ENCODE results near the gene SLC38A9. TPM values are rescaled to one million over a fixed set of nuclear protein-coding genes. Genes with fewer than 3 reads are reported as not detected.

SLC38A9 gene
- total RNA-seq, 1 donor from 2014 or later, result 6.8 TPM

DNA sequence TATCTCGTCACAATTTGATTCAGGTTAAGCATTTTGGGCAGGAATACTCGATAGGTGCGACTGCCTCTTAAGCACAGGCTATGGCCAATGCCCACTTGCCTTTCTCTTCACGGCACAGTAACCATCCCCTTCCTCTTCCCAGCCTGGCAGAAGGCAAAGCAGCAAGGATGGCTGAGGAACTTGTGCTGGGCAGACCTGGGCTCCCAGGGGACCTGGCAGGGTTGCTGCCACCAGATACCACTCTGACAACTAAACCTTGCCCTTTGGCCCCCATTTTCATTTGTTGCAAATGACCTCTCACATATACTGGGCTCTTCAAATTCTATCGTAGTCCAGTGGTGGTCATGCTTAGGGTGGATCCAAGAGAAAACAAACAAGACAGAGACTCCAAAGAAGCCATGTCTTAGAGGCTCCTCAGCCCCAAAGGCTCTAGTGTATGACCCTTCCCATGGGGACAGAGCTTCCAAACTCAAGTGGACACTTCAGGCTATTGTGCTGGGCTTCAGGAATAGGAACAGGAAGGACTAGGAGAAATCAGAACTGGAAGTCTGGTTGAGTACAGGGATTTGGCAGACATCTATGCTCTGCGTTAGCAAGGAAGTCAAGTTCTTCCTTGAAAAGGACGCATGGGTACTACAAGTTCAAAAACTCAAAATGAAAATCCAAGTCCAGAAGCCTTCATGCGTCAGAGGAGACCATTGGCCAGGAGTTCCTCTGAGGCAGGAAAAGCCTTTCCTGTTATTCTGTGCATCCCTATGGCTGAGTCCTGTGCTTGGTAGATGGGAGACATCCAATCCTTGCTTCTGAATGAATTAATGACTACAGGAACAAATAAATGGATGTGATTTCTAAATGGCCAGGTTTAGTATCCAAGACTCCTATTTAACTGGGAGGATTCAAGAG is 112.7 kb downstream of the SLC38A9 start:
- no peak for DNase-seq (ENCODE audit: low spot score)

DNA sequence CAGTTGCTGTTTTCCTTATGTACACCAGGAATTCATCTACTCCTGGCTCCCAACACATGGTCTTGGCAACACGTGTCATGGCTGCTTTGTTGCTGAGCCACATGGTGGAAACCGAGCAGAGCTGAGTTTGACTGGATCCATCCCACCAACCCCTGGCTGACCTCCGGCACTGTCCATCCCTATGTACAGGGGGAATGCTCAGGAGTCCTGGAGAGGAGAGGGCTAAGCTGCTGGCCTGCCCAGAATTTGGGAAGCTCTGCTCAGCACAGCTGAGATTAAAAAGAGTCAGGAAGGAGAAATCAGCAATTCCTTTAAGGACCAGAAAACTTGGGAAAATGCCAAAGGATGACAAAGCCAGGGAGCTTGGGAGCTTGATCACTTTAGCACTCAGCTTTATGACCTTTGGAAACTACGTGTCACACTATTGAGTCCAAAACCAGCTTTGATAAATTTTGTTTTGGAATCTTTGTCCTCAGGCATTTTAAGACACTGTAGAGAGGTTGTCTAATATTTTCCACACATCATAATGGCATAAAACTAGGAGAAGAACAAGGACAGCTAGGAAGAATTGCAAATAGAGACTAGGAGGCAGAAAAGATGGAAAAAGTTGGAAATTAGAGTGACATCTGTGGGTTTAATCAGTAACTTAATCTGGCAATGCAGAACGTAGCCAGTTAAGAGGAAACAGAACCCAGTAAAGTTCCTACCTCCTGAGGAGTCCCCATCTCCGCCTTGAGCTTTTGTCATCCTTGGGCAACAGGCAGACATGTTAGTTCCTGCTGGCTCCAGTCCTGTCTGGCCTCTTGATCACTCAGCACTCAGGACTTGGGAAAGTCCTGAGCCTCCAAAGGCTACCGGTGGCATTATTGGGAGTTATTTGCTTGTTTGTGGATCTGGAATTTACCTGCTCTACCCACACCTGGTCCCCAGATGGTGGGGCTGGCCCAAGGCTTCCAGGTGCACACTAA is 114.8 kb downstream of the SLC38A9 start:
- peak; percentile 81 for DNase-seq (ENCODE audit: low spot score)
- intact Hi-C loops (cut with DNase I), result no loop called here

More for the DNA sequence above, 112.7 kb downstream of the SLC38A9 start:
- intact Hi-C loops (cut with DNase I), result loop anchor here (2.0 to 5.0 kb wide), 3 partner anchors 91 to 192 kb away; no protein-coding TSS in a partner anchor

DNA sequence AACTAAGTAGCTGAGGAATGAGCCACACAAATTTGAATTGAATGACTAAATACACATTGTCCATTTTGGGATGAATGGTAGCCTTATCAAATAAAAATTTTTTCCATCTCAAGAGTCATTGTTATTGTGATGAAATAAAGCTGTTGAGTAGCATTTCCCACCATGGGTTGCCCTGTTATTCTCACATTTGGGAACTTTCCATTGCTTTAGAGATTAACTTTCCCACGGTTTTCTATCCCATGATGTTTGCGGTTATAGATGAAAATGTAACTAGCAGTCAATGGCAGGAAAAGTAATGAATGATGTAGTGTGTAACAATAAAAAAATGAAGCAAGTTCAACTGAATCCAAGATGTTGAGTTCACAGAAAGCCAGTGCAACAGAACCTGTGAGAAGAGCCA is 117.5 kb downstream of the SLC38A9 start:
- no peak for DNase-seq (ENCODE audit: low spot score)
- intact Hi-C loops (cut with DNase I), result no loop called here

DNA sequence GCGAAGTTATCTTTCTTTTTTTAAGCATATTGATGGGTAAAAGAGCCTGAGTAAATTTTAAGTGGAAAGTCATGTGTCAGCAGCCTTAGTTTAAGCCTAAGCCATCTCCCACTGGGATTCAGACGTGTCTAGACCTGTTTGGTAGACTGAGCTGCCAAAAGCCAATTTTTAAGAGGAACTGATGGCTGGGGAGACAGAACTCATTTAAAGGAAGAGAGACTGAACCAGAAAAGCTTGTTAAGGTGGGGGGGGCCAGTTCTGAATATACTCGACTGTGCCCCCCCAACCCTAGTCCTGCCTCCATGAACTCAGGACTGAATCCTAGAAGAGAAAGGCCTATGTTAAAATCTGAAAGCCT is 119.0 kb downstream of the SLC38A9 start:
- no peak for DNase-seq (ENCODE audit: low spot score)
- intact Hi-C loops (cut with DNase I), result no loop called here

DNA sequence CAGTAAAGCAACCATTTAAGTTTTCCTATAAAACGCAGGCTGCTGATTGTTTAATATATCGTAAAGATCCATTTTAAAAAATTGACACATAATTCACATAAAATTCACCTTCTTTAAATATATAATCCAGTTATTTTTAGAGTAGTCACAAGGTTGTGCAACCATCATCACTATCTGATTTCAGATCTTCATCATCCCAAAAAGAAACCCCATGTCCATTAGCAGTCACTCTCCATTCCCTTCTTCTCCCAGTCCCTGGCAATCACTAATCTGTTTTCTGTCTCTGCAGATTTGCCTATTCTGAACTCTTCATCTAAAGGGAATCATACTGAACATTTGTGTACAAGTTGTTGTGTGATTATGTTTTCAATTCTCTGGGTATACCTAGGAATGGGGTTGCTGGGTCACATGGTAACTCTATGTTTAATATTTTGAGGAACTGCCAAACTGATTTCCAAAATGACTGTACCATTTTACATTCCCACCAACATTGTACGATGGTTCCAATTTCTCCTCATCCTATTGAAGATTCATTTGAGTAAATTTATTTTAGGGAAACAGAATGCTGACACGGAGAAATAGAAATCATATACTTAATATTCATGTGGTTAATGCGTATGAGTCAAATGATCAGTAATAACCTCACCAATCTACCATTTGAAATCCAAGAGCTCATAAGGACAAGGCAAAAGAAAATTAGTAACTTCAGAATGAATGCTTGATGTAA is 119.6 kb downstream of the SLC38A9 start:
- no peak for DNase-seq (ENCODE audit: low spot score)
- intact Hi-C loops (cut with DNase I), result no loop called here

DNA sequence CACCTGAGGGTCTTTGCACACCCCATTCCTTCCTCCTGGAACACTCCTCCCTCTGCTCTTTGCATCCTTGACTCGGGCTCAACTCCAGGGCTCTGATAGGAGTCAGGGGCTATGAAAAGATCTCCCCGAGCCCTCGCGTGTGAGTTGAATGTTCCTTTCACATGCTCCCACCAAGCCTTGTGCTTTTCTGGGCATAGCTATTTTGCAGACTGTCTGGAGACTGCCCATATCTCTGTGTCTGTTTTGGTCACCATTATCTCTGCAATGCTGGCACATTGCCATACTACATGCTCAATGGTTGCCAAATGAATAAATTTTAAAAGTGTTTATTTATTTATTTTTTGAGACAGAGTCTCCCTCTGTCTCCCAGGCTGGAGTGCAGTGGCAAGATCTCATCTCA is 120.4 kb downstream of the SLC38A9 start:
- no peak for DNase-seq (ENCODE audit: low spot score)
- intact Hi-C loops (cut with DNase I), result no loop called here

DNA sequence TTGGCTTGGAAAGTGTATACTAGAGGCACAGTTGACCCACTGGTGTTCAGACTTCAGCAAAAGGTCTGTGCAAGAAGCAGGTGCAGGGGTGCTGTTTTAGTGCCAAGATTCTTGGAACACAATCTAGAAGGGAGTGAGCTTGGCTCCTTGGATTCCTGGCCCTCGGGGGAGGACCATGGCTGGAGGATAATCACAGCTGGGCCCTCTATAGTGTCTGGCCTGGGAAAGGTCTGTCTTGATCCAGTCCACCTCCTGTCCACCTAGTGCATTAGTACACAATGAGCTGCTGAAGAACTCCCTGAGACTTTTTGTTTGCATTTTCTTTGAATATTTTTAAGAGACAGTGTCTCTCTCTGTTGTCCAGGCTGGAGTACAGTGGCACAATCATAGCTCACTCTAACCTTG is 126.9 kb downstream of the SLC38A9 start:
- intact Hi-C loops (cut with DNase I), result no loop called here
- no peak for DNase-seq (ENCODE audit: low spot score)

DNA sequence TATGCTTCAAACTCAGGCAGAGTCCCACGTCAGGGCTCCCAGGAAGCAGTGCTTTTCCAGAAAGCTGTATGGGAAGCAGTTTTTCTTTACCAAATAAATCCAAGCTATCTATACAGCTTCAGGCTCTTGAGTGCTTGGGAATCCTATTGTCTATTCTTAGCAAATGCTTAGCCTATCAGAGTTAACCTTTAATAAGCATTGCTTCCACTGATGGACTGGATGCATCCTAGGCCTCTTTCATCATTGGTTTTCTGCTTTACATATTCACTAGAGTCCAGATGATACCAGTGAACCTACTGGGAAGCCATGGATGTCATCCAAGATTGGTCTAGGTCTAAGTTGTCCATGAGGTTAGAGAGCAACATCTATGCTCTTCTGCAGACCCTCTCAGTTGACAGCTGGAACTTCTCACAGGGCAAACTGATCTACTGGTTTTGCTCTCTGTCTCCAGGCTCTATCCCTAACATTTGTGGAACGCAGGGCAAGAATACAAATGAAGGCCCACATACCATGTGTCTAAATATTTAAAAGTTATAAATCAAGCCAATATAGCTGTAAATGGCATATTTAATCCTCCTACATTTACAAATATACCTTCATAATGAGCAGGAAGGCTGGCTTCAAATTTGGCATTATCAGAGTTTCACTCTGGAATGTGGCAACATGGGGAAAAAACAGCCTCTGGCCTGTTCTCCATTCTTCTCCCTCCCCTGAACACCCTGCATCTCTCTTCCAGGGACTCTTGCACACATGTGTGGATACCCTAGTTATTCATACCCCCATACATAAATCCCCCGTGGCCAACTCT is 127.5 kb downstream of the SLC38A9 start:
- no peak for DNase-seq (ENCODE audit: low spot score)
- intact Hi-C loops (cut with DNase I), result no loop called here

DNA sequence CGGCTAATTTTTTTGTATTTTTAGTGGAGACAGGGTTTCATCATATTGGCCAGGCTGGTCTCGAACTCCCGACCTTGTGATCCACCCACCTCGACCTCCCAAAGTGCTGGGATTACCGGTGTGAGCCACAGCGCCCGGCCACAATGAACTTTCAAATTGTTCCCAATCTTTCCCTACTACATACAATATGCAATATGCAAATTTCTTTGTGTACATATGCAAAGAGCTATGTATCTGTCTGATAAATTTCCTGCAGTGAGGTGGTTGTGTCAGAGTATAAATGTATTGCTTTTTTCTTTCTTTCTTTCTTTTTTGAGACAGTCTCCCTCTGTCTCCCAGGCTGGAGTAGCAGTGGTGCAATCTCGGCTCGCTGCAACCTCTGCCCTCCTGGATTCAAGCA is 128.5 kb downstream of the SLC38A9 start:
- intact Hi-C loops (cut with DNase I), result no loop called here
- DNase-seq (ENCODE audit: low spot score), result no peak

DNA sequence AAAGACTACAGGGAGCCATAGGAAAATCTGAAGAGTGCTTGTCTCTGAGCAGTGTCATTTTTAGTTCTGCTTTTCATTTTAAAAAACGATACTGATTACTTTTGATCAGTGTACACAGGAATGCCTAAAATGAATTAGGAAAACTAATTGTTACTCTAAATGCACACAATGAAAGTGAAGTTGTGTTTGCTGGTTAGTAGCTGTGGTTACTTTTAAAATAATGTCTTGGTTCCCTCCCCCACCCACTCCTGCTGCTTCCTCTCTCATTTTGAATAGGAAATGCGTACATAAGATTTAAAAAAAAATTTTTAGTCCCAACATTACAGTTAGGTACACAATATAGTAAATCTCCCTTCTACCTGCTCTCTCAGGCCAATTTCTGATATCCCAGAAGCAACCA is 129.9 kb downstream of the SLC38A9 start:
- DNase-seq (ENCODE audit: low spot score), result no peak
- intact Hi-C loops (cut with DNase I), result no loop called here

DNA sequence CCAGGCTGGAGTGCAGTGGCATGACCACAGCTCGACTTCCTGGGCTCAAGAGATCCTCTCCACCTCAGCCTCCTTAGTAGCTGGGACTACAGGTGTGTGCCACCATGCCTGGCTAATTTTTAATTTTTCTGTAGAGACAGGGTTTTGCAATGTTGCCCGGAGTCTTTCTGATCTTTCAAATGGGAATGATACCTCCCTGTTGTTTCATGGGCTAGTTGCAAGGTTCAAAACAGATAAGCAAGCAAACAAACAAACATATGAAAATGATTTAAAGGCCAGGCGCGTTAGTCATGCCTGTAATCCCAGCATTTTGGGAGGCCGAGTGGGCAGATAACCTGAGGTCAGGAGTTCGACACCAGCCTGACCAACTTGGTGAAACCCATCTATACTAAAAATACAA is 132.1 kb downstream of the SLC38A9 start:
- no peak for DNase-seq (ENCODE audit: low spot score)
- intact Hi-C loops (cut with DNase I), result no loop called here

DNA sequence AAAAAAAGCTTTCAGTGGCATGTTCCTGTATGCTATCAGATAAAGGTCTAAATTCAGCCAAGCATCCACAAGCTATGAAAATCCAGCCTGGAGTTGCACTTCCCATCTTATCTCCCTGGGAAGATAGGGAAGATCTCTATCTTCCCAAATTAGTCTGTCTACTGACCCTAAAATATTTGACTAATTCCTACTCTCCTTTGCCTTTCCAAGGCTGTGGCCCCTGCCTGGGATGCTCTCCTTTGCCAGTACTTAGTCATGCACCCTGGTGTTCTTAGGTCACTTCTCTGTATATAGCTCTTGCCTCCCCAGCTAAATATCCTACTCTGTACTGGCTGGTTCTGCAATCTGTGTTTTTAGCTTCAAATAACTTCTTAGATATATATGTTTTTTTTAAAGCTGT is 133.4 kb downstream of the SLC38A9 start:
- intact Hi-C loops (cut with DNase I), result loop anchor here (5.0 kb wide), 1 partner anchor 141 kb away; no protein-coding TSS in a partner anchor
- no peak for DNase-seq (ENCODE audit: low spot score)

DNA sequence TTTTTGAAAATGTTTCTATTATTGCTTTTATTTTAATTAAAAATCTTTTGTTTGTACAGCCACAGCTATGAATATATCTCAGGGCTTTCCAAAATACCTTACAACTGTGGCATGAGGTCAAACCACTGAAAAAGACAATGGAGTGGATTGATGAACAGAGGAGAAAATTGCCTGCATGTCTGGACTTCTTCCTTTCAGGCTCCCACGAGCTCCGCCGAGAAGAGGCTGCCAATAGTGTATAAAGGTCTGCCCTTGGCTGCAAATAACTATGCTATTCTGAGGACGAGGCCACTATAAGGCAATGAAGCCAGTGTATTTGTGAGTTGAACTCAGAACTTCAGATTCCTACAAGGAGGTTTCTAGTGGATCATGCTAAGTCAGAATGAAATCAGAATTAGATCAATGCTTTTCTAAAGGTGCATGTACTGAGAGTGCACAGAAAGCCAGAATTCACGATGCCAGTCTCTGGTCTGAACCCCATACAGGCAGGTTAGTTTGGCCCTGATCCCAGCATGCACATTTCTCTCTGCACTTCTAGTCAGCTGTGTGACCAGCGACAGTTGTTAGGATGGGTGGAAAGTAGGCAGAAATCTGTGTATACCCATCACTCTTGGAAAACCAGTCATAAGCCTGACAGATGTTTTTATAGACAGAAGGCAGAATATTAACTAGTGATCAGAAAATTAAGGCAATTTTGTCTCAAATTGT is 134.6 kb downstream of the SLC38A9 start:
- no peak for DNase-seq (ENCODE audit: low spot score)
- intact Hi-C loops (cut with DNase I), result loop anchor here (1.0 to 5.0 kb wide), 3 partner anchors 24 to 140 kb away; partner anchors contain the start of gene PLPP1

DNA sequence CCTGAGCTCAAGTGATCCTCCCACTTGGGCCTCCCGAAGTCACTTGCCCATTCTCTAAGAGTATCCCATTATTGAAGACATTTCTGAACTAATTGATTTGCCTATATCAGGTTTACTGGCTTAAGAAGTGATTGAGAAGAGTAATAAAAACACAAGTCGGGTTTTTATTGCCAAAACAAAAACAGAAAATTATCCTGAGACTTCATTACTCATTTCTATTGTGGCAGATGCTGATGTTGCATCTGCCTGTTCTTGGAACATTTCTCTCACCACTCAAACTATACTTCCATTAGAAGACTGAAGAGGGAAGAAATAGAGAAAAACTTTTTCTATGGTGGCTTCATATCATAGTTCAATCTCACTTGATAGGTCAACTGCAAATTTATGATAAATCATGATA is 135.5 kb downstream of the SLC38A9 start:
- intact Hi-C loops (cut with DNase I), result loop anchor here (1.0 to 5.0 kb wide), 3 partner anchors 25 to 139 kb away; partner anchors contain the start of gene PLPP1
- DNase-seq (ENCODE audit: low spot score), result no peak
